ENCODE results near the gene C11orf42.

Gene C11orf42

GRCh38 chr11:6205366-6205765 lies at the start of gene C11orf42:
C11orf42 (plus strand) TSS chr11:6205557; CDS start chr11:6205616, 59 bp downstream.
- no peak within 1 kb of the TSS for H3K27ac ChIP-seq
- no peak for TF ChIP-seq ZFX (IDR thresholded peaks at IDR 0.05; ENCODE audit: borderline replicate concordance)
- no peak for TF ChIP-seq CTCF (IDR thresholded peaks at IDR 0.05)

- TF ChIP-seq CTCF (IDR thresholded peaks at IDR 0.05) = no peak
- TF ChIP-seq ZFX (IDR thresholded peaks at IDR 0.05; ENCODE audit: borderline replicate concordance) = no peak
- H3K27ac ChIP-seq = no peak overlapping the region
Observed at GRCh38 chr11:6156628-6157359, 48.6 kb upstream of the C11orf42 start.

GRCh38 chr11:6170226-6170625 lies 35.1 kb upstream of the C11orf42 start, which contains the start of gene OR52B2:
OR52B2 (minus strand) TSS chr11:6170326; CDS start chr11:6170326, 0 bp downstream.
- TF ChIP-seq ZFX (IDR thresholded peaks at IDR 0.05; ENCODE audit: borderline replicate concordance) = no peak
- no peak for TF ChIP-seq CTCF (IDR thresholded peaks at IDR 0.05)
- no peak within 1 kb of the TSS for H3K27ac ChIP-seq

- H3K27ac ChIP-seq = no peak overlapping the region
- TF ChIP-seq CTCF (IDR thresholded peaks at IDR 0.05) = no peak
- TF ChIP-seq ZFX (IDR thresholded peaks at IDR 0.05; ENCODE audit: borderline replicate concordance) = no peak
Observed at GRCh38 chr11:6175440-6175839, 29.9 kb upstream of the C11orf42 start.

GRCh38 chr11:6191742-6192141 lies 13.6 kb upstream of the C11orf42 start:
- H3K27ac ChIP-seq = no peak overlapping the region
- TF ChIP-seq CTCF (IDR thresholded peaks at IDR 0.05) (no peak), ZFX (IDR thresholded peaks at IDR 0.05; ENCODE audit: borderline replicate concordance) (no peak)

GRCh38 chr11:6194065-6194581 lies 11.2 kb upstream of the C11orf42 start:
- H3K27ac ChIP-seq = no peak overlapping the region
- TF ChIP-seq CTCF (IDR thresholded peaks at IDR 0.05) = no peak
- no peak for TF ChIP-seq ZFX (IDR thresholded peaks at IDR 0.05; ENCODE audit: borderline replicate concordance)

- TF ChIP-seq CTCF (IDR thresholded peaks at IDR 0.05) = no peak
- TF ChIP-seq ZFX (IDR thresholded peaks at IDR 0.05; ENCODE audit: borderline replicate concordance) = no peak
- no peak overlapping the region for H3K27ac ChIP-seq
Observed at GRCh38 chr11:6196396-6196795, 9.0 kb upstream of the C11orf42 start.
